ENCODE results near the gene LDLRAP1. TPM values are rescaled to one million over a fixed set of nuclear protein-coding genes. Genes with fewer than 3 reads are reported as not detected.

The LDLRAP1 gene
- total RNA-seq, 1 experiment from 2014 or later: 13.6 TPM

GRCh38 chr1:25543005-25543424, 391 bp upstream of the LDLRAP1 start:
- DNase-seq (ENCODE audit: low read depth): no peak

- no peak for DNase-seq (ENCODE audit: low read depth)
These were observed 898 bp downstream of the LDLRAP1 start for GRCh38 chr1:25544243-25544764.

GRCh38 chr1:25544819-25545218, 1.4 kb downstream of the LDLRAP1 start:
- DNase-seq (ENCODE audit: low read depth): peak; percentile 53

GRCh38 chr1:25545767-25546166, 2.4 kb downstream of the LDLRAP1 start:
- no peak for DNase-seq (ENCODE audit: low read depth)

- DNase-seq (ENCODE audit: low read depth): no peak
These were observed 2.8 kb downstream of the LDLRAP1 start for GRCh38 chr1:25546193-25546592.

- DNase-seq (ENCODE audit: low read depth): no peak
These were observed 5.2 kb downstream of the LDLRAP1 start for GRCh38 chr1:25548601-25549000.

- DNase-seq (ENCODE audit: low read depth): peak; percentile 95
These were observed 6.1 kb downstream of the LDLRAP1 start for GRCh38 chr1:25549273-25550154.

- DNase-seq (ENCODE audit: low read depth): peak; percentile 78
These were observed 6.7 kb downstream of the LDLRAP1 start for GRCh38 chr1:25550155-25550506.

- peak; percentile 59 for DNase-seq (ENCODE audit: low read depth)
These were observed 7.4 kb downstream of the LDLRAP1 start for GRCh38 chr1:25550683-25551310.

- DNase-seq (ENCODE audit: low read depth): no peak
These were observed 10.5 kb downstream of the LDLRAP1 start for GRCh38 chr1:25553749-25554429.

- no peak for DNase-seq (ENCODE audit: low read depth)
These were observed 11.0 kb downstream of the LDLRAP1 start for GRCh38 chr1:25554430-25554780.

- DNase-seq (ENCODE audit: low read depth): no peak
These were observed 11.7 kb downstream of the LDLRAP1 start for GRCh38 chr1:25554886-25555752.

- DNase-seq (ENCODE audit: low read depth): no peak
These were observed 12.3 kb downstream of the LDLRAP1 start for GRCh38 chr1:25555753-25556092.

- no peak for DNase-seq (ENCODE audit: low read depth)
These were observed 12.8 kb downstream of the LDLRAP1 start for GRCh38 chr1:25556132-25556670.

- peak; percentile 67 for DNase-seq (ENCODE audit: low read depth)
These were observed 13.5 kb downstream of the LDLRAP1 start for GRCh38 chr1:25556791-25557476.

- DNase-seq (ENCODE audit: low read depth): no peak
These were observed 14.1 kb downstream of the LDLRAP1 start for GRCh38 chr1:25557543-25557942.

- no peak for DNase-seq (ENCODE audit: low read depth)
These were observed 15.6 kb downstream of the LDLRAP1 start for GRCh38 chr1:25559031-25559430.

- no peak for DNase-seq (ENCODE audit: low read depth)
These were observed 16.6 kb downstream of the LDLRAP1 start for GRCh38 chr1:25560001-25560400.

GRCh38 chr1:25560788-25561187, 17.4 kb downstream of the LDLRAP1 start:
- DNase-seq (ENCODE audit: low read depth): no peak

- DNase-seq (ENCODE audit: low read depth): no peak
These were observed 18.2 kb downstream of the LDLRAP1 start for GRCh38 chr1:25561421-25562100.

Data from Daoy (cell line).